B cell (primary cell): ENCODE data around the gene JPH3. TPM values are rescaled to one million over a fixed set of nuclear protein-coding genes. Genes with fewer than 3 reads are reported as not detected.

Experiments used
- ATAC-seq: fragments of 200-7000 bp; cut with Tn5 transposase; one replicate; pipeline ENCODE4 v1.10.0; 2021; ENCODE audit warnings: low read depth, mild to moderate bottlenecking, moderate number of reproducible peaks, moderate library complexity
- CTCF ChIA-PET: fragments of 350-600 bp; sonication (Branson Sonifier 250); formaldehyde crosslinking; loops from one replicate; lab custom pipeline; 2021; ENCODE audit warnings: antibody characterized with exemption, inconsistent platforms; lab: Charles Lee
- POLR2A ChIA-PET: fragments of 350-600 bp; sonication (Branson Sonifier 250); formaldehyde crosslinking; loops from one replicate; lab custom pipeline; 2021; ENCODE audit warnings: antibody characterized with exemption; lab: Charles Lee
- DNase-seq: peaks from one replicate; pipeline ENCODE4 v3.0.0; 2013
- H2AFZ ChIP-seq: 2 replicates; pipeline ENCODE4 v1.6.1; 2012; ENCODE audit warnings: mild to moderate bottlenecking, low read depth, low read length; ENCODE audit not compliant: insufficient read depth, poor library complexity, severe bottlenecking
- H3K27ac ChIP-seq, 2 donors: 1 replicate in 1 of 2; 2 replicates in 1 of 2; pipeline ENCODE4 v1.5.1; 2012 to 2013; ENCODE audit warnings: low read length in 2 of 2, mild to moderate bottlenecking in 2 of 2, moderate library complexity in 1 of 2
- H3K27me3 ChIP-seq, 4 experiments: fragments of 200-600 bp in 1 of 4; sonication (generic) in 1 of 4; replicated peaks in 1 of 4; 1 replicate in 2 of 4; 2 replicates in 2 of 4; pipeline versions ENCODE4 v1.6.1 to v1.7.0; 2013 to 2016; ENCODE audit warnings: low read length in 3 of 4, mild to moderate bottlenecking in 2 of 4, mixed read lengths in 1 of 4, moderate library complexity in 1 of 4; ENCODE audit not compliant: insufficient read depth in 4 of 4, control insufficient read depth in 3 of 4; ENCODE audit errors: control extremely low read depth in 1 of 4
- H3K36me3 ChIP-seq, 2 experiments: replicated peaks in 1 of 2; 1 replicate in 1 of 2; 2 replicates in 1 of 2; pipeline versions ENCODE4 v1.6.1 to v1.7.1; 2013; ENCODE audit warnings: low read length in 1 of 2; ENCODE audit not compliant: insufficient read depth in 2 of 2, control insufficient read depth in 1 of 2; ENCODE audit errors: control extremely low read depth in 1 of 2, extremely low read depth in 1 of 2
- H3K4me1 ChIP-seq, 2 donors: fragments of 200-600 bp in 1 of 2; sonication (generic) in 1 of 2; 1 replicate in 1 of 2; 2 replicates in 1 of 2; pipeline versions ENCODE4 v1.5.1 to v1.6.1; 2013 to 2017; ENCODE audit warnings: low read length in 2 of 2; ENCODE audit not compliant: control insufficient read depth in 2 of 2, insufficient read depth in 2 of 2
- H3K4me2 ChIP-seq: replicated peaks from 2 replicates; pipeline ENCODE3; 2012; ENCODE audit warnings: mild to moderate bottlenecking, low read depth, low read length; ENCODE audit not compliant: poor library complexity, severe bottlenecking
- H3K4me3 ChIP-seq, 5 experiments: fragments of 200-600 bp in 1 of 5; sonication (generic) in 1 of 5; 1 replicate in 3 of 5; 2 replicates in 2 of 5; pipeline versions ENCODE4 v1.5.1 to v1.7.0; 2011 to 2016; ENCODE audit warnings: low read length in 4 of 5, mild to moderate bottlenecking in 4 of 5, low read depth in 2 of 5, control low read depth in 1 of 5, moderate library complexity in 1 of 5; ENCODE audit not compliant: insufficient read depth in 1 of 5; ENCODE audit errors: control extremely low read depth in 1 of 5, extremely low read depth in 1 of 5
- H3K79me2 ChIP-seq: fragments of 200-600 bp; sonication (generic); one replicate; pipeline ENCODE4 v1.6.0; 2016; ENCODE audit warnings: low read length; ENCODE audit not compliant: control insufficient read depth, insufficient read depth
- H3K9ac ChIP-seq: fragments of 200-600 bp; sonication (generic); 2 replicates; pipeline ENCODE4 v1.6.1; 2017; ENCODE audit warnings: mild to moderate bottlenecking, low read length, moderate library complexity
- H3K9me3 ChIP-seq, 3 donors: one replicate each; pipeline versions ENCODE4 v1.6.1 to v1.7.1; 2013; ENCODE audit warnings: low read length in 2 of 3; ENCODE audit not compliant: control insufficient read depth in 2 of 3, insufficient read depth in 1 of 3; ENCODE audit errors: control extremely low read depth in 1 of 3
- H4K20me1 ChIP-seq: 2 replicates; pipeline ENCODE4 v1.6.0; 2012; ENCODE audit warnings: mild to moderate bottlenecking, low read length; ENCODE audit not compliant: insufficient read depth, control insufficient read depth, poor library complexity, severe bottlenecking
- H3K27ac Mint-ChIP-seq: one replicate; pipeline ENCODE4 v1.8.0; 2021; ENCODE audit warnings: mixed read lengths
- H3K27me3 Mint-ChIP-seq: one replicate; pipeline ENCODE4 v1.8.0; 2021; ENCODE audit warnings: mixed read lengths
- H3K4me1 Mint-ChIP-seq: one replicate; pipeline ENCODE4 v1.8.0; 2021; ENCODE audit warnings: mixed read lengths
- H3K4me3 Mint-ChIP-seq: one replicate; pipeline ENCODE4 v1.8.0; 2021; ENCODE audit warnings: mixed read lengths
- H3K9me3 Mint-ChIP-seq: one replicate; pipeline ENCODE4 v1.8.0; 2022; ENCODE audit warnings: mixed read lengths; ENCODE audit not compliant: insufficient read depth
- CTCF ChIP-seq: fragments of 200-600 bp; IDR thresholded peaks from one replicate; pipeline ENCODE4 v1.8.0; 2022; ENCODE audit warnings: antibody characterized with exemption, mild to moderate bottlenecking
- EZH2 ChIP-seq: IDR thresholded peaks from 2 replicates; pipeline ENCODE4 v1.6.1; 2012; ENCODE audit warnings: borderline replicate concordance, low read depth, mild to moderate bottlenecking, moderate library complexity, low read length; ENCODE audit not compliant: insufficient read depth, poor library complexity, severe bottlenecking
- WGBS: methylation state at CpG from one replicate; pipeline ENCODE4 v1.1.5; 2013; ENCODE audit warnings: missing lambda C conversion rate; ENCODE audit not compliant: insufficient coverage; 5-methylcytosine and 5-hydroxymethylcytosine counted together
- intact Hi-C: fragments of 100-400 bp; cut with micrococcal nuclease; formaldehyde crosslinking; loops from one replicate; pipeline ENCODE4 v1.10.0; 2022
- polyA plus RNA-seq: library from polyadenylated mRNA; depleted of rRNA; stranded (reverse); fragments of >200 nt; gene quantifications from 2 replicates; pipeline ENCODE4 v1.2.3, GENCODE V29; 2012
- total RNA-seq, 2 donors: library from RNA; stranded (reverse); fragments of 120-200 nt in 1 of 2; gene quantifications; 1 replicate in 1 of 2; 2 replicates in 1 of 2; pipeline versions ENCODE4 v1.2.3 to v1.2.4, GENCODE V29; 2013 to 2022

JPH3 gene
- total and polyA plus RNA-seq, 2 donors (not counting 1 experiment from before 2014, with no cell fraction given), result not detected

GRCh38 chr16:87735270-87736007 is 133.1 kb downstream of the JPH3 start:
- ATAC-seq (no peak), DNase-seq (no peak)
- H3K27ac Mint-ChIP-seq, result no peak overlapping the region
- H3K4me1 ChIP-seq, result no peaks in the 10 kb centered on the region
- H3K27ac ChIP-seq, result no peak overlapping the region
- H3K79me2 ChIP-seq, result peaks cover 23% of the 10 kb centered on the region
- no peak for TF ChIP-seq EZH2
- TF ChIP-seq CTCF, result no peak
- H3K27me3 ChIP-seq, result no peaks in the 10 kb centered on the region
- H3K9me3 ChIP-seq, result no peaks in the 10 kb centered on the region
- H3K9me3 Mint-ChIP-seq, result no peaks in the 10 kb centered on the region
- no peaks in the 10 kb centered on the region for H3K27me3 Mint-ChIP-seq
- no peak overlapping the region for H3K9ac ChIP-seq
- peaks cover 5 to 31% of the 10 kb centered on the region in 2 experiments for H3K36me3 ChIP-seq
- H3K4me1 Mint-ChIP-seq, result no peaks in the 10 kb centered on the region
- no peak overlapping the region for H3K4me3 Mint-ChIP-seq
- no peak overlapping the region for H3K4me2 ChIP-seq
- intact Hi-C loops, result no loop called here
- H3K4me3 ChIP-seq, result no peak overlapping the region
- CTCF ChIA-PET, result interaction anchor here (0.7 kb wide), 1 partner anchor 39 kb away, joined by 3 read pairs; no protein-coding TSS in a partner anchor
- H2AFZ ChIP-seq, result no peak overlapping the region
- WGBS, result 94% methylated on average over 13 of the region's 23 CpGs
- peaks cover 15% of the 10 kb centered on the region for H4K20me1 ChIP-seq
- POLR2A ChIA-PET, result no interaction called here

GRCh38 chr16:87736008-87736382 is 133.7 kb downstream of the JPH3 start:
- ChIA-PET POLR2A (no interaction called here), CTCF (interaction anchor here (0.7 kb wide), 1 partner anchor 40 kb away, joined by 3 read pairs; no protein-coding TSS in a partner anchor)
- no peak overlapping the region for H3K4me3 ChIP-seq
- no peaks in the 10 kb centered on the region for H3K4me1 ChIP-seq
- intact Hi-C loops, result no loop called here
- H3K27me3 ChIP-seq, result no peaks in the 10 kb centered on the region
- H3K27ac ChIP-seq, result no peak overlapping the region
- no peak for DNase-seq
- Mint-ChIP-seq H3K4me1 (no peaks in the 10 kb centered on the region), H3K4me3 (no peak overlapping the region), H3K27me3 (no peaks in the 10 kb centered on the region), H3K9me3 (no peaks in the 10 kb centered on the region), H3K27ac (no peak overlapping the region)
- no peak overlapping the region for H2AFZ ChIP-seq
- TF ChIP-seq CTCF (no peak), EZH2 (no peak)
- 94% methylated on average over 12 of the region's 12 CpGs for WGBS
- no peak overlapping the region for H3K9ac ChIP-seq
- H3K79me2 ChIP-seq, result peaks cover 29% of the 10 kb centered on the region
- no peak for ATAC-seq
- H3K36me3 ChIP-seq, result peaks cover 5 to 35% of the 10 kb centered on the region in 2 experiments
- H3K4me2 ChIP-seq, result no peak overlapping the region
- H4K20me1 ChIP-seq, result peaks cover 19% of the 10 kb centered on the region
- H3K9me3 ChIP-seq, result no peaks in the 10 kb centered on the region
